CD4-positive, alpha-beta T cell treated with Interleukin-15 for 1 hour (primary cell): ENCODE measurements around the gene CERT1.

Experiments used
- DNase-seq: peaks from one replicate; pipeline ENCODE4 v3.0.0-alpha.2; 2020

Gene CERT1

GRCh38 chr5:75384218-75384617, 127.2 kb downstream of the CERT1 start:
- no peak for DNase-seq

GRCh38 chr5:75381456-75381855, 130.0 kb downstream of the CERT1 start:
- DNase-seq: no peak

GRCh38 chr5:75380099-75380498, 131.3 kb downstream of the CERT1 start:
- no peak for DNase-seq

- DNase-seq: no peak
These were observed 136.0 kb downstream of the CERT1 start for GRCh38 chr5:75375414-75375813.

- DNase-seq: no peak
These were observed 137.0 kb downstream of the CERT1 start for GRCh38 chr5:75374394-75374814.

GRCh38 chr5:75373862-75374261, 137.6 kb downstream of the CERT1 start:
- DNase-seq: no peak

GRCh38 chr5:75368391-75368790, 143.0 kb downstream of the CERT1 start:
- DNase-seq: no peak

- DNase-seq: no peak
These were observed 144.0 kb downstream of the CERT1 start for GRCh38 chr5:75367401-75367800.

GRCh38 chr5:75366787-75367186, 144.6 kb downstream of the CERT1 start:
- DNase-seq: no peak

- no peak for DNase-seq
These were observed 145.7 kb downstream of the CERT1 start for GRCh38 chr5:75365740-75366139.

- no peak for DNase-seq
These were observed 146.7 kb downstream of the CERT1 start for GRCh38 chr5:75364571-75365280.

GRCh38 chr5:75363726-75364495, 147.5 kb downstream of the CERT1 start:
- no peak for DNase-seq

- DNase-seq: no peak
These were observed 148.3 kb downstream of the CERT1 start for GRCh38 chr5:75363111-75363510.

- no peak for DNase-seq
These were observed 148.9 kb downstream of the CERT1 start for GRCh38 chr5:75362474-75362975.

- DNase-seq: no peak
These were observed 150.1 kb downstream of the CERT1 start for GRCh38 chr5:75361310-75361709.

- no peak for DNase-seq
These were observed 153.3 kb downstream of the CERT1 start for GRCh38 chr5:75358117-75358516.

- no peak for DNase-seq
These were observed 154.7 kb downstream of the CERT1 start for GRCh38 chr5:75356719-75357118.

- DNase-seq: no peak
These were observed 156.2 kb downstream of the CERT1 start for GRCh38 chr5:75355236-75355635.

GRCh38 chr5:75351139-75351926, 160.1 kb downstream of the CERT1 start:
- DNase-seq: no peak

GRCh38 chr5:75349663-75350062, 161.8 kb downstream of the CERT1 start:
- no peak for DNase-seq

GRCh38 chr5:75348241-75348640, 163.2 kb downstream of the CERT1 start:
- no peak for DNase-seq

- no peak for DNase-seq
These were observed 168.6 kb downstream of the CERT1 start for GRCh38 chr5:75342836-75343235.

GRCh38 chr5:75341934-75342333, 169.5 kb downstream of the CERT1 start:
- no peak for DNase-seq
